Measurements from ENCODE around the gene SLC12A8.
"Not testable (repeated sequence)": the region's sequence is repeated elsewhere in the genome, so short reads cannot be mapped to it uniquely, and the experiment has no call there.

Gene SLC12A8

GRCh38 chr3:125110016-125110875 is 102.3 kb downstream of the SLC12A8 start:
- DNase-seq (ENCODE audit: low read depth), result peak; percentile 80

GRCh38 chr3:125109536-125109925 is 103.0 kb downstream of the SLC12A8 start:
- DNase-seq (ENCODE audit: low read depth), result no peak

- DNase-seq (ENCODE audit: low read depth), result no peak
Measured at GRCh38 chr3:125108833-125109535, 103.6 kb downstream of the SLC12A8 start.

GRCh38 chr3:125107861-125108567 is 104.5 kb downstream of the SLC12A8 start:
- DNase-seq (ENCODE audit: low read depth), result peak; percentile 52

- no peak for DNase-seq (ENCODE audit: low read depth)
Measured at GRCh38 chr3:125107363-125107762, 105.2 kb downstream of the SLC12A8 start.

GRCh38 chr3:125105116-125105515 is 107.4 kb downstream of the SLC12A8 start:
- DNase-seq (ENCODE audit: low read depth), result no peak

- no peak for DNase-seq (ENCODE audit: low read depth)
Measured at GRCh38 chr3:125104639-125105038, 107.9 kb downstream of the SLC12A8 start.

- no peak for DNase-seq (ENCODE audit: low read depth)
Measured at GRCh38 chr3:125103406-125103805, 109.1 kb downstream of the SLC12A8 start.

GRCh38 chr3:125102470-125102869 is 110.1 kb downstream of the SLC12A8 start:
- no peak for DNase-seq (ENCODE audit: low read depth)

- no peak for DNase-seq (ENCODE audit: low read depth)
Measured at GRCh38 chr3:125098611-125099291, 113.8 kb downstream of the SLC12A8 start.

GRCh38 chr3:125090649-125091048 is 121.9 kb downstream of the SLC12A8 start:
- no peak for DNase-seq (ENCODE audit: low read depth)

GRCh38 chr3:125087768-125088391 is 124.7 kb downstream of the SLC12A8 start:
- DNase-seq (ENCODE audit: low read depth), result no peak

- no peak for DNase-seq (ENCODE audit: low read depth)
Measured at GRCh38 chr3:125085166-125085565, 127.4 kb downstream of the SLC12A8 start.

GRCh38 chr3:125083776-125084175 is 128.8 kb downstream of the SLC12A8 start:
- DNase-seq (ENCODE audit: low read depth), result no peak

- not testable (repeated sequence) for DNase-seq (ENCODE audit: low read depth)
Measured at GRCh38 chr3:125082339-125082738, 130.2 kb downstream of the SLC12A8 start.

- no peak for DNase-seq (ENCODE audit: low read depth)
Measured at GRCh38 chr3:125080077-125080476, 132.5 kb downstream of the SLC12A8 start.

- no peak for DNase-seq (ENCODE audit: low read depth)
Measured at GRCh38 chr3:125079675-125080045, 132.9 kb downstream of the SLC12A8 start.

- DNase-seq (ENCODE audit: low read depth), result no peak
Measured at GRCh38 chr3:125078951-125079674, 133.4 kb downstream of the SLC12A8 start.

GRCh38 chr3:125077864-125078263 is 134.7 kb downstream of the SLC12A8 start:
- no peak for DNase-seq (ENCODE audit: low read depth)

- no peak for DNase-seq (ENCODE audit: low read depth)
Measured at GRCh38 chr3:125076464-125076863, 136.1 kb downstream of the SLC12A8 start.

- no peak for DNase-seq (ENCODE audit: low read depth)
Measured at GRCh38 chr3:125075738-125076137, 136.8 kb downstream of the SLC12A8 start.

All from fibroblast of the conjunctiva (primary cell).